Keratinocyte (primary cell): Measurements from ENCODE around the gene CCNH. TPM values are rescaled to one million over a fixed set of nuclear protein-coding genes. Genes with fewer than 3 reads are reported as not detected.

Experiments used
- DNase-seq: peaks from one replicate; pipeline ENCODE4 v3.0.0-alpha.2; 2011; ENCODE audit warnings: low read depth, missing footprints, low spot score
- FAIRE-seq: peaks from 2 replicates; lab custom pipeline; 2011; peaks lifted over from hg19 to GRCh38; lab: Jason Lieb, UNC
- H2AFZ ChIP-seq: 2 replicates; pipeline ENCODE4 v1.6.0; 2012; ENCODE audit warnings: low read length, control low read depth, inconsistent platforms; ENCODE audit not compliant: control insufficient read depth
- H3K27ac ChIP-seq: 2 replicates; pipeline ENCODE4 v1.5.1; 2011; ENCODE audit warnings: low read length; ENCODE audit not compliant: control insufficient read depth, insufficient read depth
- H3K27me3 ChIP-seq: 3 replicates; pipeline ENCODE4 v1.6.0; 2011; ENCODE audit warnings: low read length; ENCODE audit not compliant: control insufficient read depth, insufficient read depth; ENCODE audit errors: extremely low read depth
- H3K36me3 ChIP-seq, 2 experiments: 2 replicates in 1 of 2; 3 replicates in 1 of 2; pipeline ENCODE4 v1.5.1; 2011; ENCODE audit warnings: low read length in 2 of 2, mild to moderate bottlenecking in 1 of 2; ENCODE audit not compliant: control insufficient read depth in 2 of 2, insufficient read depth in 2 of 2; ENCODE audit errors: extremely low read depth in 1 of 2
- H3K4me1 ChIP-seq: 3 replicates; pipeline ENCODE4 v1.5.1; 2011; ENCODE audit warnings: low read length; ENCODE audit not compliant: control insufficient read depth, insufficient read depth; ENCODE audit errors: extremely low read depth
- H3K4me2 ChIP-seq: 3 replicates; pipeline ENCODE4 v1.6.0; 2011; ENCODE audit warnings: low read depth, low read length; ENCODE audit not compliant: control insufficient read depth, insufficient read depth; ENCODE audit errors: extremely low read depth
- H3K4me3 ChIP-seq, 3 experiments: fragments of 200-600 bp in 1 of 3; sonication (generic) in 1 of 3; 2 replicates in 2 of 3; 3 replicates in 1 of 3; pipeline ENCODE4 v1.5.1; 2011 to 2016; ENCODE audit warnings: low read length in 3 of 3, mild to moderate bottlenecking in 3 of 3, control low read depth in 2 of 3, inconsistent platforms in 1 of 3, low read depth in 1 of 3, mixed read lengths in 1 of 3, mixed run types in 1 of 3, moderate library complexity in 1 of 3; ENCODE audit not compliant: control insufficient read depth in 2 of 3, insufficient read depth in 2 of 3; ENCODE audit errors: extremely low read depth in 1 of 3
- H3K79me2 ChIP-seq: 2 replicates; pipeline ENCODE4 v1.6.0; 2012; ENCODE audit warnings: low read length; ENCODE audit not compliant: control insufficient read depth, insufficient read depth
- H3K9ac ChIP-seq: 3 replicates; pipeline ENCODE4 v1.6.0; 2011; ENCODE audit warnings: low read length; ENCODE audit not compliant: control insufficient read depth, insufficient read depth; ENCODE audit errors: extremely low read depth
- H3K9me1 ChIP-seq: 3 replicates; pipeline ENCODE4 v1.6.0; 2011; ENCODE audit warnings: low read length; ENCODE audit not compliant: control insufficient read depth, insufficient read depth; ENCODE audit errors: extremely low read depth
- H3K9me3 ChIP-seq: 2 replicates; pipeline ENCODE4 v1.5.1; 2012; ENCODE audit warnings: low read depth, low read length; ENCODE audit not compliant: control insufficient read depth
- H4K20me1 ChIP-seq: 3 replicates; pipeline ENCODE4 v1.6.0; 2011; ENCODE audit warnings: low read length; ENCODE audit not compliant: control insufficient read depth, insufficient read depth; ENCODE audit errors: extremely low read depth
- CTCF ChIP-seq, 3 experiments: IDR thresholded peaks in 1 of 3; conservative IDR thresholded peaks in 1 of 3; optimal IDR thresholded peaks in 1 of 3; 2 replicates in 2 of 3; 3 replicates in 1 of 3; pipeline versions ENCODE3 to v1.5.1; 2011; ENCODE audit warnings: low read length in 3 of 3, mild to moderate bottlenecking in 3 of 3, moderate library complexity in 2 of 3, control low read depth in 1 of 3, inconsistent platforms in 1 of 3; ENCODE audit not compliant: insufficient read depth in 2 of 3; ENCODE audit errors: extremely low read depth in 1 of 3
- EZH2 ChIP-seq: IDR thresholded peaks from one replicate; pipeline ENCODE4 v1.6.1; 2012; ENCODE audit warnings: inconsistent platforms, mild to moderate bottlenecking, low read length, moderate library complexity
- dilution Hi-C: fragments of 300-500 bp; cut with MboI; formaldehyde crosslinking; loops from one replicate; pipeline ENCODE4 v1.7.0; 2020; ENCODE audit warnings: low sequenced_read_pairs; ENCODE audit not compliant: extremely low pct_ligation_motif_present
- polyA plus RNA-seq, 5 experiments: library from polyadenylated mRNA; depleted of rRNA in 3 of 5; stranded (reverse) in 3 of 5; stranded (forward) in 1 of 5; unstranded in 1 of 5; fragments of >200 nt; gene quantifications; 1 replicate in 1 of 5; 2 replicates in 3 of 5; 3 replicates in 1 of 5; pipeline versions ENCODE4 v1.2.1 to v1.2.3, GENCODE V29; 2011 to 2012; ENCODE audit warnings: missing spikeins in 2 of 5, low read depth in 1 of 5, low replicate concordance in 1 of 5

CCNH gene
- polyA plus RNA-seq, 1 donor (not counting 4 experiments of a cell fraction or from before 2014, with no cell fraction given) = 56.5 TPM

GRCh38 chr5:87385802-87386201, 26.9 kb downstream of the CCNH start:
- H3K4me1 ChIP-seq = no peaks in the 10 kb centered on the region
- no peaks in the 10 kb centered on the region for H3K9me3 ChIP-seq
- no peaks in the 10 kb centered on the region for H4K20me1 ChIP-seq
- TF ChIP-seq EZH2 (no peak), CTCF (optimal IDR thresholded peaks at IDR 0.05 in 1 of 3, IDR thresholded peaks at IDR 0.05 in 1 of 3, conservative IDR thresholded peaks at IDR 0.05 in 1 of 3; ENCODE audit: extremely low read depth in 1 of 3, insufficient read depth in 2 of 3, low read length in 3 of 3) (no peak)
- peaks cover 13 to 21% of the 10 kb centered on the region in 2 experiments for H3K36me3 ChIP-seq
- no peaks in the 10 kb centered on the region for H3K27me3 ChIP-seq
- no peak overlapping the region for H3K27ac ChIP-seq
- H3K79me2 ChIP-seq = no peaks in the 10 kb centered on the region
- H2AFZ ChIP-seq = no peak overlapping the region
- no peak overlapping the region for H3K4me2 ChIP-seq
- DNase-seq = no peak
- H3K4me3 ChIP-seq = no peak overlapping the region
- no peak for FAIRE-seq
- H3K9ac ChIP-seq = no peak overlapping the region
- no peaks in the 10 kb centered on the region for H3K9me1 ChIP-seq
- dilution Hi-C loops = no loop called here

GRCh38 chr5:87383216-87383615, 29.5 kb downstream of the CCNH start:
- DNase-seq = no peak
- dilution Hi-C loops = no loop called here
- H2AFZ ChIP-seq = no peak overlapping the region

More at GRCh38 chr5:87383216-87383615, 29.5 kb downstream of the CCNH start:
- Histone ChIP-seq H3K27me3 (no peaks in the 10 kb centered on the region), H3K79me2 (no peaks in the 10 kb centered on the region), H4K20me1 (no peaks in the 10 kb centered on the region), H3K4me3 (no peak overlapping the region), H3K9me1 (no peaks in the 10 kb centered on the region), H3K36me3 (peaks cover 2 to 8% of the 10 kb centered on the region in 2 experiments), H3K4me1 (no peaks in the 10 kb centered on the region), H3K9ac (no peak overlapping the region), H3K27ac (no peak overlapping the region), H3K4me2 (no peak overlapping the region), H3K9me3 (no peaks in the 10 kb centered on the region)
- TF ChIP-seq EZH2 = no peak
- no peak for TF ChIP-seq CTCF (optimal IDR thresholded peaks at IDR 0.05 in 1 of 3, IDR thresholded peaks at IDR 0.05 in 1 of 3, conservative IDR thresholded peaks at IDR 0.05 in 1 of 3; ENCODE audit: extremely low read depth in 1 of 3, insufficient read depth in 2 of 3, low read length in 3 of 3)
- no peak for FAIRE-seq
